ENCODE results near the gene EXD2.
"Not testable (repeated sequence)": the region's sequence is repeated elsewhere in the genome, so short reads cannot be mapped to it uniquely, and the experiment has no call there.

Gene EXD2

GRCh38 chr14:69284170-69284569, 92.9 kb downstream of the EXD2 start:
- no peak for DNase-seq

- DNase-seq = no peak
These were observed 94.5 kb downstream of the EXD2 start for GRCh38 chr14:69285661-69286255.

- no peak for DNase-seq
These were observed 96.1 kb downstream of the EXD2 start for GRCh38 chr14:69287098-69288010.

- no peak for DNase-seq
These were observed 96.9 kb downstream of the EXD2 start for GRCh38 chr14:69288011-69288771.

GRCh38 chr14:69288956-69289705, 97.8 kb downstream of the EXD2 start:
- DNase-seq = no peak

GRCh38 chr14:69289811-69290520, 98.7 kb downstream of the EXD2 start:
- no peak for DNase-seq

- not testable (repeated sequence) for DNase-seq
These were observed 99.6 kb downstream of the EXD2 start for GRCh38 chr14:69290881-69291280.

GRCh38 chr14:69291396-69291795, 100.1 kb downstream of the EXD2 start:
- no peak for DNase-seq

- no peak for DNase-seq
These were observed 100.7 kb downstream of the EXD2 start for GRCh38 chr14:69291891-69292561.

All from kidney glomerular epithelial cell (primary cell).